IMR-90 (cell line): ENCODE measurements around the gene KCNMA1. TPM values are rescaled to one million over a fixed set of nuclear protein-coding genes. Genes with fewer than 3 reads are reported as not detected.
A peak's percentile ranks its signal among the peaks of the same experiment; 100 is the strongest.

Experiments used
- ATAC-seq: fragments of 200-7000 bp; cut with Tn5 transposase; 2 replicates; pipeline ENCODE4 v1.9.1; 2020; ENCODE audit warnings: low read depth, mild to moderate bottlenecking, moderate library complexity
- BruUV-seq: library from RNA; stranded (reverse); fragments of 400-500 nt; replicated peaks from 2 replicates; lab custom pipeline; 2021; lab: Mats Ljungman, UMichigan
- CTCF ChIA-PET: fragments of 300-600 bp; formaldehyde crosslinking; extraction: SDS; loops from one replicate; lab custom pipeline; 2021; ENCODE audit warnings: antibody characterized with exemption; lab: Yijun Ruan, JAX
- POLR2A ChIA-PET: fragments of 300-600 bp; sonication (Branson Sonifier 250); formaldehyde crosslinking; loops from one replicate; lab custom pipeline; 2022; ENCODE audit warnings: antibody characterized with exemption; ENCODE audit not compliant: unreplicated experiment; lab: Charles Lee
- DNase-seq: peaks from one replicate; pipeline ENCODE4 v3.0.0; 2013
- H2AFZ ChIP-seq: replicated peaks from 2 replicates; pipeline ENCODE3; 2013; ENCODE audit warnings: low read length, mild to moderate bottlenecking; ENCODE audit not compliant: poor library complexity
- H2AK5ac ChIP-seq: 2 replicates; pipeline ENCODE4 v1.6.1; 2013; ENCODE audit warnings: low read depth, low read length, inconsistent platforms
- H2AK9ac ChIP-seq: replicated peaks from 2 replicates; pipeline ENCODE3; 2013; ENCODE audit warnings: mild to moderate bottlenecking, low read depth, low read length, moderate library complexity; ENCODE audit not compliant: poor library complexity
- H2BK120ac ChIP-seq: 2 replicates; pipeline ENCODE4 v1.6.1; 2013; ENCODE audit warnings: low read depth, low read length, inconsistent platforms
- H2BK15ac ChIP-seq: 3 replicates; pipeline ENCODE4 v1.6.1; 2013; ENCODE audit warnings: low read depth, low read length, inconsistent platforms
- H2BK20ac ChIP-seq: 2 replicates; pipeline ENCODE4 v1.6.1; 2013; ENCODE audit warnings: low read depth, mild to moderate bottlenecking, inconsistent platforms, low read length, moderate library complexity
- H2BK5ac ChIP-seq: 2 replicates; pipeline ENCODE4 v1.6.1; 2013; ENCODE audit warnings: mild to moderate bottlenecking, low read depth, low read length, inconsistent platforms; ENCODE audit not compliant: poor library complexity, severe bottlenecking
- H3K14ac ChIP-seq: replicated peaks from 2 replicates; pipeline ENCODE4 v1.6.1; 2013; ENCODE audit warnings: low read depth, low read length, inconsistent platforms
- H3K18ac ChIP-seq: 2 replicates; pipeline ENCODE4 v1.6.1; 2013; ENCODE audit warnings: low read depth, low read length, control low read depth
- H3K23ac ChIP-seq: 2 replicates; pipeline ENCODE4 v1.6.1; 2013; ENCODE audit warnings: low read depth, low read length, inconsistent platforms
- H3K27ac ChIP-seq: 2 replicates; pipeline ENCODE4 v1.5.1; 2013; ENCODE audit warnings: mild to moderate bottlenecking, control low read depth, low read length; ENCODE audit not compliant: insufficient read depth
- H3K27me3 ChIP-seq: 2 replicates; pipeline ENCODE4 v1.6.1; 2013; ENCODE audit warnings: low read length; ENCODE audit not compliant: control insufficient read depth, insufficient read depth
- H3K36me3 ChIP-seq: 2 replicates; pipeline ENCODE4 v1.6.1; 2013; ENCODE audit warnings: low read length, mixed read lengths; ENCODE audit not compliant: control insufficient read depth, insufficient read depth
- H3K4ac ChIP-seq: 2 replicates; pipeline ENCODE4 v1.6.1; 2013; ENCODE audit warnings: low read depth, low read length, inconsistent platforms
- H3K4me1 ChIP-seq: 2 replicates; pipeline ENCODE4 v1.6.1; 2013; ENCODE audit warnings: low read length, mixed read lengths; ENCODE audit not compliant: control insufficient read depth, insufficient read depth
- H3K4me2 ChIP-seq: 2 replicates; pipeline ENCODE4 v1.6.1; 2013; ENCODE audit warnings: low read depth, mild to moderate bottlenecking, control low read depth, low read length, moderate library complexity
- H3K4me3 ChIP-seq: 2 replicates; pipeline ENCODE4 v1.5.1; 2013; ENCODE audit warnings: low read depth, mild to moderate bottlenecking, control low read depth, low read length, moderate library complexity; ENCODE audit not compliant: insufficient read depth
- H3K56ac ChIP-seq: 2 replicates; pipeline ENCODE4 v1.6.1; 2013; ENCODE audit warnings: low read length, inconsistent platforms; ENCODE audit not compliant: insufficient read depth; ENCODE audit errors: extremely low read depth
- H3K79me1 ChIP-seq, 2 experiments: 2 replicates each; pipeline ENCODE4 v1.6.1; 2013; ENCODE audit warnings: low read length in 2 of 2, inconsistent platforms in 1 of 2, low read depth in 1 of 2
- H3K9ac ChIP-seq: 2 replicates; pipeline ENCODE4 v1.6.1; 2013; ENCODE audit warnings: low read depth, low read length, control low read depth
- H3K9me1 ChIP-seq: 2 replicates; pipeline ENCODE4 v1.6.1; 2013; ENCODE audit warnings: low read length, inconsistent platforms; ENCODE audit not compliant: insufficient read depth
- H3K9me3 ChIP-seq: 2 replicates; pipeline ENCODE4 v1.6.1; 2013; ENCODE audit warnings: low read length; ENCODE audit not compliant: control insufficient read depth, insufficient read depth
- H4K20me1 ChIP-seq: 2 replicates; pipeline ENCODE4 v1.6.1; 2013; ENCODE audit warnings: low read length, inconsistent platforms; ENCODE audit not compliant: insufficient read depth
- H4K5ac ChIP-seq: 2 replicates; pipeline ENCODE4 v1.6.1; 2013; ENCODE audit warnings: mild to moderate bottlenecking, low read depth, low read length, control low read depth
- H4K8ac ChIP-seq, 2 experiments: 2 replicates each; pipeline ENCODE4 v1.6.1; 2013; ENCODE audit warnings: low read depth in 2 of 2, low read length in 2 of 2, control low read depth in 1 of 2, inconsistent platforms in 1 of 2
- H4K91ac ChIP-seq: 2 replicates; pipeline ENCODE4 v1.6.1; 2013; ENCODE audit warnings: low read depth, low read length, inconsistent platforms; ENCODE audit not compliant: insufficient read depth
- RFX5 ChIP-seq: IDR thresholded peaks from 2 replicates; pipeline ENCODE4 v1.8.0; 2012; ENCODE audit warnings: low read depth, mild to moderate bottlenecking, low read length, moderate library complexity
- WGBS, 2 experiments: methylation state at CpG; one replicate each; pipeline versions ENCODE4 v1.1.5 to v1.1.7; 2013; ENCODE audit warnings: missing lambda C conversion rate in 2 of 2; ENCODE audit not compliant: insufficient read length in 1 of 2; ENCODE audit errors: extremely low coverage in 2 of 2; 5-methylcytosine and 5-hydroxymethylcytosine counted together
- dilution Hi-C: fragments of 300-500 bp; cut with HindIII; formaldehyde crosslinking; loops from one replicate; pipeline ENCODE4 v1.14.3; 2018; ENCODE audit warnings: low sequenced_read_pairs; ENCODE audit not compliant: unreplicated experiment
- in situ Hi-C: fragments of 300-500 bp; cut with MboI; formaldehyde crosslinking; loops from 3 replicates; pipeline ENCODE4 v1.14.3; 2019; ENCODE audit warnings: low sequenced_read_pairs, inconsistent platforms, mixed read lengths
- intact Hi-C: fragments of 100-400 bp; cut with micrococcal nuclease; formaldehyde crosslinking; loops from 2 replicates; pipeline ENCODE4 v1.10.0; 2022
- polyA plus RNA-seq, 3 experiments: library from polyadenylated mRNA; depleted of rRNA; stranded (reverse); fragments of >200 nt; gene quantifications; 2 replicates each; pipeline ENCODE4 v1.2.3, GENCODE V29; 2012; ENCODE audit warnings: low replicate concordance in 1 of 3
- total RNA-seq: library from RNA; depleted of rRNA; stranded (reverse); fragments of >200 nt; gene quantifications from 2 replicates; pipeline ENCODE4 v1.2.3, GENCODE V29; 2012

KCNMA1 gene
- total and polyA plus RNA-seq, 2 of the 4 experiments (the other 2 are of a cell fraction), result 25.6 to 29.6 TPM

DNA sequence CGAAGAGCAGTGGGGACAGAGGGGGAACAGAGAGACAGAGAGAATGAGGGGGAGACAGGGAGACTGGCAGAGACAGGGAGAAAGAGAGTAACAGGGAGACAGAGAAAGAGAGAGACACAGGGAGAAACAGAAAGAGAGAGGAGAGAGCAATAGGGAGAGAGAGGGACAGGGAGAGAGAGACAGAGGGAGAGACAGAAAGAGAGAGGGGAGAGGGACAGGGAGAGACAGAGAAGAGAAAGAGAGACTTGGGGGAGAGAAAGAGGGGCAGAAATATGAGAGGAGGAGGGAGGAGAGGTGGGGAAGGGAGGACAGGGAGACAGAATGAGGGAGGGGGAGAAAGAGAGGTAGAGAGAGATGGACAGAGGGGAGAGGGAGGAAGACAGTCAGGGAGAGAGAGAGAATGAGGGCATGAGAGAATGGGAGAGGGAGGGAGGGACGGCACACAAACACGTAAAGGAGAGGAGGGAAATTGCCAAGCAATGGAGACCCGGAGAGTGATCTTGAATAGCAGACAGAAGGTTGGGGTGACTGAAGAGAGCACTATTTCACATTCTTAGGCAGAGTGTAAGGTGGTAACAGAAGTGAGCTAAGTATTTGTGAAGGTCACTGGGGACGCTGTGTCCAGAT, 33.3 kb upstream of the KCNMA1 start:
- Histone ChIP-seq H3K36me3 (no peaks in the 10 kb centered on the region), H3K4ac (no peak overlapping the region; the same call in 1 of the 2 replicates), H3K9me1 (no peaks in the 10 kb centered on the region), H3K9me3 (no peaks in the 10 kb centered on the region), H2AK5ac (peak overlapping the region; percentile 24; the same call in 1 of the 2 replicates), H3K4me2 (no peak overlapping the region), H4K8ac (no peak overlapping the region), H2AFZ (peak overlapping the region; percentile 23), H3K14ac (no peak overlapping the region), H2BK15ac (no peak overlapping the region), H4K5ac (no peak overlapping the region), H3K23ac (no peak overlapping the region), H3K27me3 (peaks cover 35% of the 10 kb centered on the region), H2BK120ac (no peak overlapping the region), H2AK9ac (no peak overlapping the region), H3K4me3 (no peak overlapping the region), H3K27ac (no peak overlapping the region), H3K56ac (no peak overlapping the region), H3K18ac (no peak overlapping the region), H4K20me1 (no peaks in the 10 kb centered on the region), H3K4me1 (peaks cover 2% of the 10 kb centered on the region; the same call in 1 of the 2 replicates), H3K9ac (no peak overlapping the region), H2BK5ac (no peak overlapping the region), H3K79me1 (no peaks in the 10 kb centered on the region), H2BK20ac (no peak overlapping the region), H4K91ac (no peak overlapping the region)
- no TSS peak for BruUV-seq
- DNase-seq, result no peak
- intact Hi-C loops (no loop called here), dilution Hi-C loops (no loop called here), in situ Hi-C loops (no loop called here)
- ChIA-PET CTCF (no interaction called here), POLR2A (no interaction called here)
- ATAC-seq, result no peak; the same call in 1 of the 2 replicates
- TF ChIP-seq RFX5, result no peak
- 56% methylated on average over 3 of the region's 5 CpGs; no CpG with 5 or more reads in 1 of the 2 experiments for WGBS, 2 experiments
